Spleen (tissue), 11 donors: Measurements from ENCODE around the gene OMP. TPM values are rescaled to one million over a fixed set of nuclear protein-coding genes. Genes with fewer than 3 reads are reported as not detected.
A peak's percentile ranks its signal among the peaks of the same experiment; 100 is the strongest.
"Not testable (repeated sequence)": the region's sequence is repeated elsewhere in the genome, so short reads cannot be mapped to it uniquely, and the experiment has no call there.

Experiments
- DNase-seq: peaks from one replicate; pipeline ENCODE4 v3.0.0-alpha.2; 2020
- H3K27ac ChIP-seq, 8 donors: fragments of 200-600 bp; sonication (generic) in 7 of 8; 1 replicate in 4 of 8; 2 replicates in 4 of 8; pipeline versions ENCODE4 v1.5.0 to v1.8.0; 2016 to 2021; ENCODE audit warnings: inconsistent platforms in 4 of 8, mild to moderate bottlenecking in 4 of 8, moderate library complexity in 1 of 8
- H3K27me3 ChIP-seq, 7 donors: fragments of 200-600 bp; sonication (generic) in 6 of 7; replicated peaks in 1 of 7; 1 replicate in 4 of 7; 2 replicates in 3 of 7; pipeline versions ENCODE4 v1.5.0 to v1.8.0; 2016 to 2021; ENCODE audit warnings: inconsistent platforms in 3 of 7, mild to moderate bottlenecking in 1 of 7
- H3K36me3 ChIP-seq, 6 donors: fragments of 200-600 bp; sonication (generic) in 5 of 6; 1 replicate in 4 of 6; 2 replicates in 2 of 6; pipeline versions ENCODE4 v1.5.0 to v1.8.0; 2016 to 2021; ENCODE audit warnings: inconsistent platforms in 2 of 6
- H3K4me1 ChIP-seq, 6 donors: fragments of 200-600 bp; sonication (generic) in 5 of 6; 1 replicate in 3 of 6; 2 replicates in 3 of 6; pipeline versions ENCODE4 v1.5.0 to v1.8.0; 2016 to 2021; ENCODE audit warnings: inconsistent platforms in 3 of 6
- H3K4me3 ChIP-seq, 8 donors: fragments of 200-600 bp; sonication (generic) in 7 of 8; 1 replicate in 4 of 8; 2 replicates in 4 of 8; pipeline versions ENCODE4 v1.5.0 to v1.8.0; 2016 to 2021; ENCODE audit warnings: inconsistent platforms in 4 of 8, mild to moderate bottlenecking in 4 of 8, moderate library complexity in 2 of 8
- H3K9me3 ChIP-seq, 8 donors: fragments of 200-600 bp; sonication (generic) in 7 of 8; 1 replicate in 4 of 8; 2 replicates in 4 of 8; pipeline versions ENCODE4 v1.5.0 to v1.8.0; 2016 to 2021; ENCODE audit warnings: inconsistent platforms in 4 of 8
- POLR2A ChIP-seq, 3 donors: fragments of 450-650 bp; IDR thresholded peaks; one replicate each; pipeline ENCODE4 v1.5.1; 2017; ENCODE audit warnings: antibody characterized with exemption in 3 of 3, mild to moderate bottlenecking in 1 of 3
- POLR2AphosphoS5 ChIP-seq, 3 donors: sonication (generic); formaldehyde crosslinking; IDR thresholded peaks; one replicate each; pipeline ENCODE4 v1.5.1; 2017; ENCODE audit warnings: antibody characterized with exemption in 3 of 3
- WGBS, 5 donors: extraction: QIAGEN DNeasy Blood & Tissue Kit in 3 of 5; methylation state at CpG; one replicate each; pipeline versions ENCODE4 v1.1.5 to v1.1.7; 2013 to 2018; 5-methylcytosine and 5-hydroxymethylcytosine counted together
- intact Hi-C: fragments of 100-400 bp; cut with DNase I; formaldehyde crosslinking; loops from one replicate; pipeline ENCODE4 v1.15.0; 2023; ENCODE audit warnings: low total_unique reads
- polyA plus RNA-seq, 3 donors: library from polyadenylated mRNA; stranded (reverse); fragments of 200-250 nt; gene quantifications; one replicate each; pipeline ENCODE4 v1.2.1, GENCODE V29; 2013
- total RNA-seq, 7 donors: library from RNA; depleted of rRNA in 3 of 7; stranded (reverse); fragments of >200 nt in 3 of 7; fragmentation: NEBNext Ultra II Directional in 4 of 7; extraction: Animal tissue kit (Norgen Biotek cat#: 25700) in 4 of 7; gene quantifications; one replicate each; pipeline versions ENCODE4 v1.1.0 to v1.2.1, GENCODE V29; 2016 to 2021
- TF ChIP-seq, protein P1 (sequence below), 11 experiments: fragments of 200-600 bp in 7 of 11; fragments of 450-650 bp in 4 of 11; sonication (generic) in 4 of 11; IDR thresholded peaks in 8 of 11; conservative IDR thresholded peaks in 3 of 11; 1 replicate in 7 of 11; 2 replicates in 4 of 11; pipeline versions ENCODE4 v1.4.0 to v1.8.0; 2016 to 2021; ENCODE audit warnings: antibody characterized with exemption in 11 of 11, inconsistent platforms in 4 of 11, mild to moderate bottlenecking in 1 of 11
- donor health status: healthy with polysubstance abuse.
- donor health status: DM: no; HTN: no; CAD: no; lungs with moderate emphysema.
- donor health status: DM: no; HTN: no; CAD: no.
- donor health status: Bipolar disorder and iron deficiency.
- donor health status: healthy.
- donor health status: DM: no; HTN: no; CAD: no.
- donor health status: DM: yes; HTN: yes; CAD: no.

Gene OMP
- total and polyA plus RNA-seq, 10 donors = 0.51 to 0.64 TPM; not detected in 8

DNA sequence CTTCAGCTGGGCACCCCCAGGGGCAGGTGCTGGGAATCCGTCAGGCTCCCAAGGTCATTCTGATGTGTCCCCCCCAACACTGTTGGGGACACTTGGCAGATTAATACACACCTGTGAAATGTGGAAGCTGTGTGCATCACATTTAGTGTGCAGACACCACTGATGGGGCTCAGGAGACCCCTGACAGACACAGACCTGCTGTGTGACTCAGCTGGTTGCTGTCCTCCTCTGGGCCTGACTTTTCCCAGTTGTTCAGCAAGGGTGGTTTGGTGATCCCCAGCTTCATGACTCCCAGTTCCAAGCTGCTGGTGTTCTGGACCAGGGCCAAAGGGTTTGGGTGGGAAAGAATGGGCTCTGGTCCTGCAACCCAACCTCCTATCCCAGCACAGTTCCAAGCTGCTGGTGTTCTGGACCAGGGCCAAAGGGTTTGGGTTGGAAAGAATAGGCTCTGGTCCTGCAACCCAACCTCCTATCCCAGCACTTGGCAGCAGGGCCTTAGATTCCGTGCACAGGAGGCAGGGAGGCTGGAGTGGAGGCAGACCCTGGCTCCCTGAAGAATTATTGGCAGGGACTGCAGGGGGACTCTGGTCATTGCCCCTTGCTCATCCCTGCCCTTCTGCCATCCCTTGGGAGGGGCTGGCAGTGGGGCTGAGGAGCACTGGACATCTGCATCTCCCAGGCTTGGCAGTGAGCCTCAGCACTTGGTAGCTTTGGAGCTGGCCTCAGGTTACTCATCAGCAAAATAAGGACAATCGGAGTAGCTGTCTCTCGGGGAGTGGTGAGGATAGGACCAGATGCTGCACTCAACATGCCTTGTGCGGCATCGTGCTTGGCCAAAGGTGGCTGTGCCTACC is 8.4 kb upstream of the OMP start:
- no peak overlapping the region for H3K4me3 ChIP-seq
- WGBS, 5 donors = 85 to 95% (median 94%) methylated on average over 5 to 6 of the region's 6 CpGs
- peak; percentile 58 for DNase-seq
- TF ChIP-seq POLR2AphosphoS5 (IDR thresholded peaks at IDR 0.05) = no peak
- no peaks in the 10 kb centered on the region for H3K27me3 ChIP-seq
- peaks cover 0 to 9% (median 0%) of the 10 kb centered on the region in 6 donors for H3K36me3 ChIP-seq
- intact Hi-C loops = no loop called here
- peaks cover 0 to 8% (median 2%) of the 10 kb centered on the region in 6 donors for H3K4me1 ChIP-seq
- no peak overlapping the region for H3K27ac ChIP-seq
- H3K9me3 ChIP-seq = no peaks in the 10 kb centered on the region

DNA sequence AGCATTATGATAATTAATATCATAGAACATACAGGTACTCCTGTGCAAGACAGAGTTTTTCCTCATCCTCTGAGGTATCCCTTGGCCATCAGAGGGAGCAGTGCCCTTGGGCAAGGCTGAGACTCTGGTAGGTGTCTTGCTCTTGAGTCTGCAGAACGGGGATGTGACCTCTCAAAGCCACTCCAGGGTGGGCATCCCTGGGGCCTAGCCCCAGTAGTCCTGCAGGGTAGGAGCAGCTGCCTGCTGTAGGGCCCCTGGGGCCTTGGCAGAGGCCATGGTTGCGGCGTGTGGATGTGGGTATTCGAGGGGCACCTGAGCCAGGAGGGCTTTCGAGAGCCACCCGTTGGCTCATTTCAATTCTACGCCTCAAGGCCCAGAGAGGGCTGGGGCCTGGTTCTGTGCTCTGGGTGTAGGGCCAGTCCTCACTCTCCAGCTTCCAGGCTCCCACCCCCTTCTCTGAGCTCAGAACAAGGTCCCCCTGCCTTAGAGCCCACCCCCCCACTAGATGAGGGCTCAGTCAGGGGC is 7.7 kb upstream of the OMP start:
- Histone ChIP-seq H3K9me3 (no peaks in the 10 kb centered on the region), H3K4me3 (no peak overlapping the region), H3K27me3 (no peaks in the 10 kb centered on the region), H3K36me3 (peaks cover 0 to 9% (median 0%) of the 10 kb centered on the region in 6 donors), H3K4me1 (peaks cover 0 to 8% (median 2%) of the 10 kb centered on the region in 6 donors), H3K27ac (no peak overlapping the region)
- intact Hi-C loops = no loop called here
- TF ChIP-seq POLR2A (IDR thresholded peaks at IDR 0.05) (no peak), POLR2AphosphoS5 (IDR thresholded peaks at IDR 0.05) (no peak)
- TF ChIP-seq, protein P1, sequence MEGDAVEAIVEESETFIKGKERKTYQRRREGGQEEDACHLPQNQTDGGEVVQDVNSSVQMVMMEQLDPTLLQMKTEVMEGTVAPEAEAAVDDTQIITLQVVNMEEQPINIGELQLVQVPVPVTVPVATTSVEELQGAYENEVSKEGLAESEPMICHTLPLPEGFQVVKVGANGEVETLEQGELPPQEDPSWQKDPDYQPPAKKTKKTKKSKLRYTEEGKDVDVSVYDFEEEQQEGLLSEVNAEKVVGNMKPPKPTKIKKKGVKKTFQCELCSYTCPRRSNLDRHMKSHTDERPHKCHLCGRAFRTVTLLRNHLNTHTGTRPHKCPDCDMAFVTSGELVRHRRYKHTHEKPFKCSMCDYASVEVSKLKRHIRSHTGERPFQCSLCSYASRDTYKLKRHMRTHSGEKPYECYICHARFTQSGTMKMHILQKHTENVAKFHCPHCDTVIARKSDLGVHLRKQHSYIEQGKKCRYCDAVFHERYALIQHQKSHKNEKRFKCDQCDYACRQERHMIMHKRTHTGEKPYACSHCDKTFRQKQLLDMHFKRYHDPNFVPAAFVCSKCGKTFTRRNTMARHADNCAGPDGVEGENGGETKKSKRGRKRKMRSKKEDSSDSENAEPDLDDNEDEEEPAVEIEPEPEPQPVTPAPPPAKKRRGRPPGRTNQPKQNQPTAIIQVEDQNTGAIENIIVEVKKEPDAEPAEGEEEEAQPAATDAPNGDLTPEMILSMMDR (IDR thresholded peaks at IDR 0.05 in 8 of 11, conservative IDR thresholded peaks at IDR 0.05 in 3 of 11) = no peak
- DNase-seq = no peak
- 80 to 97% (median 95%) methylated on average over 2 to 7 of the region's 7 CpGs for WGBS, 5 donors

DNA sequence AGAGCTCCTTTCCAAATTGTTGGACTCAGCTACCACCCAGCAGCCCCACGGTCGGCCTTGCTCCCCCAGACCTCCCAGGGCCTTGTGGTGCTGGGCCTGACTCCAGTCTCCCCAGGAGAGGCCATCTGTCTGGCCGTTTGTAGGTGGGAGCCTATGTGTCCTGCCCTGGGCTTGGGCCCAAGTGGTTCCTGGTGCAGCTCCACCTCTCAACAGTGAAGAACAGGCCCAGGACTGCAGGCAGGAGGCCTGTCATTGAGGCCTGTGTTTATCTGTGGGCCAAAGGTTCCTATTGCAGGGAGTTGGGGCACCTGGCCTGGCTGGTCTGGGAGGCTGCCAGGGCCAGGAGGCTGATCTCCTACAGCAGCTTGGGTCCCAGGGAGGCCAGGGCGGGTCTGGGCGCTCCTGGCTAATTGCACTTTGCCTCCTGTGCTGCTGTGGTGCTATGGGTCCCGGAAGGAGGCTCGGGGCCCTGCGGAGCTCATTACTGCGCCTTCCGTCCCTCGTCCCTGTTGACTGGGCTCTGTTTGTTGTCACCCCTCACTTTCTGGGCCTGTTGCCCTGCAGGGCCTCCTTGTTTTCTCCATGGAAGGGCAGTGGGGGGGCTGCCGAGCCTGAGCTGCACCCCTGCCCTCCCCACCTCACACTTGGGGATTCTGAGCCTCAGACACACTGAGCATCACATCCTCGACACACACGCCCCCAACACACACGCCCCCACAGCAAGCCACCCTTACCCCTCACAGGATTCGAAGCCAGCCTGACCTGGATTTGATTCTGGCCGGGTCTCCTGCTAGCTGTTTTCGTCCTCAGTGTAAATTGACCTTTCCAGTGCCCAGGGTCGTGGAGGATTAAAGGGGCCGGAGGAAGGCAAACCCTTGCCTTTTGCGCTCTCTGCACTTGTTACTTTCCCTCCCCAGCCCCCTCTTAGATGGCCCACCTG is 6.8 kb upstream of the OMP start:
- H3K9me3 ChIP-seq = no peaks in the 10 kb centered on the region

DNA sequence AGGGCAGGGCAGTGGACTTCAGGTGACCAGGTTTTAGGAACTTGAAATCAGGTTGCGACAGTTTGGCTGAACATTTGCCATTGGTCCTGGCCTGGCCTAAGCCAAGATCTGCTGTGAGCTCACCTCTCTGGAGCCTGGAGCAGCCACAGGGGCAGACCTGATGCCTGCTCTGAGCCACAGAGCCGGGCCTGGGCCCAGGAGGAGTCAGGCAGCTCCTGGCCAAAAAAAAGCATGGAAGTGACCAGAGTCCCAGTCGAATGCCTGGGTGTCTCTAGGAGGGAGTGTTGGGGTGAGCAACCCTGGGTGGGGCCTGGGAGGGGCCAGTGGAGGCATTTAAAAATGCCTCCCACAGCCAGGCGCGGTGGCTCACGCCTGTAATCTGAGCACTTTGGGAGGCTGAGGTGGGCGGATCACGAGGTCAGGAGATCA is 6.0 kb upstream of the OMP start:
- Histone ChIP-seq H3K9me3 (no peaks in the 10 kb centered on the region), H3K27me3 (no peaks in the 10 kb centered on the region), H3K4me1 (no peaks in the 10 kb centered on the region), H3K4me3 (no peak overlapping the region), H3K27ac (no peak overlapping the region), H3K36me3 (peaks cover 0 to 9% (median 0%) of the 10 kb centered on the region in 6 donors)
- WGBS, 5 donors = 85 to 96% (median 91%) methylated on average over 7 to 8 of the region's 8 CpGs
- DNase-seq = peak; percentile 60
- intact Hi-C loops = no loop called here
- TF ChIP-seq POLR2A (IDR thresholded peaks at IDR 0.05) = no peak
- TF ChIP-seq, protein P1 (IDR thresholded peaks at IDR 0.05 in 8 of 11, conservative IDR thresholded peaks at IDR 0.05 in 3 of 11) = no peak
- TF ChIP-seq POLR2AphosphoS5 (IDR thresholded peaks at IDR 0.05) = no peak

More for the DNA sequence above, 6.8 kb upstream of the OMP start:
- peak; percentile 54 for DNase-seq
- Histone ChIP-seq H3K36me3 (peaks cover 0 to 9% (median 0%) of the 10 kb centered on the region in 6 donors), H3K27ac (no peak overlapping the region), H3K27me3 (no peaks in the 10 kb centered on the region), H3K4me3 (no peak overlapping the region), H3K4me1 (peaks cover 0 to 5% (median 1%) of the 10 kb centered on the region in 6 donors)
- WGBS, 5 donors = 87 to 91% (median 90%) methylated on average over 19 to 21 of the region's 21 CpGs
- intact Hi-C loops = no loop called here
- TF ChIP-seq POLR2AphosphoS5 (IDR thresholded peaks at IDR 0.05) = no peak
- no peak for TF ChIP-seq POLR2A (IDR thresholded peaks at IDR 0.05)
- TF ChIP-seq, protein P1 (IDR thresholded peaks at IDR 0.05 in 8 of 11, conservative IDR thresholded peaks at IDR 0.05 in 3 of 11) = no peak

DNA sequence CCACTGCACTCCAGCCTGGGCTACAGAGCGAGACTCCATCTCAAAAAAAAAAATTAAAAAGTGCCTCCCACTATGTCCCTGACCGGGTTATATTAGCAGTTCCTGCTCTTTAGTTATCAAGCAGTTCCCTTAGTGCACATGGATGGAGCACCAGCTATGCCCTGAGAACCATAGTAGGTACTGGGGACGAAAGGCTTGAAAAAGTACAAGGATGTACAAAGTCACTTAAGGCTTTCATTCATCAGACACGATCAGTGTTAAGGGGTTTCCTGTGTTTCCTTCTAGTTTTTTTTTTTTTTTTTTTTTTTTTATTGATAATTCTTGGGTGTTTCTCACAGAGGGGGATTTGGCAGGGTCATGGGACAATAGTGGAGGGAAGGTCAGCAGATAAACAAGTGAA is 5.5 kb upstream of the OMP start:
- 61 to 69% (median 66%) methylated on average over 4 of the region's 4 CpGs for WGBS, 5 donors
- DNase-seq = not testable (repeated sequence)

More for the DNA sequence above, 5.5 kb upstream of the OMP start:
- H3K36me3 ChIP-seq, H3K27ac ChIP-seq, intact Hi-C loops, H3K27me3 ChIP-seq, H3K9me3 ChIP-seq, H3K4me3 ChIP-seq, H3K4me1 ChIP-seq: not testable (repeated sequence)
